Epithelial cell of proximal tubule (primary cell): ENCODE measurements around the gene GRIN3A. TPM values are rescaled to one million over a fixed set of nuclear protein-coding genes. Genes with fewer than 3 reads are reported as not detected.

Experiments used
- DNase-seq: peaks from one replicate; pipeline ENCODE4 v3.0.0-alpha.2; 2011; ENCODE audit warnings: low read depth
- H3K4me3 ChIP-seq: 2 replicates; pipeline ENCODE4 v1.5.1; 2011; ENCODE audit warnings: low read depth, mild to moderate bottlenecking, low read length
- total RNA-seq: library from RNA; depleted of rRNA; stranded (reverse); fragments of >200 nt; gene quantifications from 2 replicates; pipeline ENCODE4 v1.2.3, GENCODE V29; 2015
- TF ChIP-seq, protein P1 (sequence below): conservative IDR thresholded peaks from 2 replicates; pipeline ENCODE4 v1.5.1; 2012; ENCODE audit warnings: low read depth, mild to moderate bottlenecking, low read length

Gene GRIN3A
- total RNA-seq, 1 donor from 2014 or later: not detected

DNA sequence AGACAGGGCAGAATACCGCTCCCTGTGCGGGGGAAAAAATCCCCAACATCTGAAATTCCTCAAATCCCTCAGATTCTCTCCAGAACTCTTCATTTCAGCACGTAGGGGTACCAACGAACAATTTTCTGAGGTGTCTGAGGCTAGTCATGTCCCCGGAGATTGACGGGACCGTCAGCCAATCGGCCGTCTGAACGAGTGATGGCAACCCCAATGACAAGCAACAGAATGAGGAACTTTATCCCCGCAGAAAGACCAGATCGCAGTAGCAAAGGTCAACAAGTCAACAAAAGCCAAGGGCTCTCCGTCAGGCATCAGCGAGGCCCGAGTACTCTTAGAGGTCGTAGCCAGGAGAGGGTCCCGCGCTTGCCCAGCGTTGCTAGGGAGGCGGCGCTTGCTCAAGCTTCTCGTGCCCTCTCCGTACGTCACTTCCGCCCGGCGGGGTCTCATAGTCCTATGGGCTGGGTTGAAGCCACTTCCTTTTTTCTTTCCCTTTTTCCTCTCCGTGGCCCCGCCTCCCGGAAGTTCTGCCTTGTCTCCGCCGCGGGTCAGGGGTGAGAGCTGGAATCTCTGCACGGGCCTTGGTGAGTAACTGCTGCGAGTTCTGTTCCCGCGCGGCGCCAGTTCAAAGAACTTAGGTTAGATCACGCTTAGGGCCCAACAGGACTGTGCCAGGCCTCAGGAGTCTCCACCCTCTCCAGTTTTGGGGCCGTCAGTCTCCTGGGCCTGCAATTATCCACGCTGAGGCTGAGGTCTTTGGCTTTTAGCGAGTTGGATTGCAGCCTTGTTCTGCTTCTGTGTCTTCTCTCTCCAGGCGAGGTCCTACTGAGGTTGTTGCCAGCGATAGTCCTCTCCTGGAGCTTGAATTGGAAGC is 204.9 kb downstream of the GRIN3A start, which contains the start of gene RNF20:
RNF20 (plus strand) TSS at position 520 of the 871 bp plus-strand sequence. CDS start 1,571 bp downstream, outside the sequence.
- peak; percentile 92 for DNase-seq
- H3K4me3 ChIP-seq: peak within 1 kb of the TSS; percentile 79
- TF ChIP-seq, protein P1, sequence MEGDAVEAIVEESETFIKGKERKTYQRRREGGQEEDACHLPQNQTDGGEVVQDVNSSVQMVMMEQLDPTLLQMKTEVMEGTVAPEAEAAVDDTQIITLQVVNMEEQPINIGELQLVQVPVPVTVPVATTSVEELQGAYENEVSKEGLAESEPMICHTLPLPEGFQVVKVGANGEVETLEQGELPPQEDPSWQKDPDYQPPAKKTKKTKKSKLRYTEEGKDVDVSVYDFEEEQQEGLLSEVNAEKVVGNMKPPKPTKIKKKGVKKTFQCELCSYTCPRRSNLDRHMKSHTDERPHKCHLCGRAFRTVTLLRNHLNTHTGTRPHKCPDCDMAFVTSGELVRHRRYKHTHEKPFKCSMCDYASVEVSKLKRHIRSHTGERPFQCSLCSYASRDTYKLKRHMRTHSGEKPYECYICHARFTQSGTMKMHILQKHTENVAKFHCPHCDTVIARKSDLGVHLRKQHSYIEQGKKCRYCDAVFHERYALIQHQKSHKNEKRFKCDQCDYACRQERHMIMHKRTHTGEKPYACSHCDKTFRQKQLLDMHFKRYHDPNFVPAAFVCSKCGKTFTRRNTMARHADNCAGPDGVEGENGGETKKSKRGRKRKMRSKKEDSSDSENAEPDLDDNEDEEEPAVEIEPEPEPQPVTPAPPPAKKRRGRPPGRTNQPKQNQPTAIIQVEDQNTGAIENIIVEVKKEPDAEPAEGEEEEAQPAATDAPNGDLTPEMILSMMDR: no peak

DNA sequence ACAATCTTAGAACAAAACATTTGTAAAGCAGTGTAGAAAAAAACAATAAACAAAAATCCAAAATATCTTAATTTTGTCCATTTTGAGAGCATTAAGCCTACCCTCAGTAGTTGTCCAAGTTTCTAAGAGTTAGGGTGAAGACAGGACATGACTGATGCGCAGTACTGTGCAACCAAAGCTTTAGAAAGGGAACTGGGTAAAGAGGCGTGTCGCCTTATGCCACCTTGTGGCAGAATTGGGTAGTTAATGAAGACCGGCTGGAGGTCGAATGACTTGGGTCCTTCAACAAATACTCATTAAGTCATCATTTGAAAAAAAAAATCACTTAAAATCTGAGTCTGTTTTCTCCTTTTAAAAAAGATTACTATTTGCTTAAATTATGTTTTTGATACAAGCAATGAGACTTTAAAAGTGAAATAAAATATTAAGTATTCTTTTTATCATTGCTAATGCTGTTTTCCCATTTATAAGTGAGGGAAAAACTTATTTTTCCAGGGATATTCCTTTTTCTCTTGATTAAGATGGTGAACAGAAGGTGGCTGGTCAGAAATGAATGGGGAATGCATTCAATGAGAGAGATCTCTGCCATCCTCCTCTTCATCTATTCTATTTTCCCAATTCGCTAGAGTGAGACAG is 208.3 kb downstream of the GRIN3A start:
- no peak overlapping the region for H3K4me3 ChIP-seq
- TF ChIP-seq, protein P1: peak; percentile 87

GRCh38 chr9:101528015-101528414 is 210.4 kb downstream of the GRIN3A start:
- H3K4me3 ChIP-seq: no peak overlapping the region
- TF ChIP-seq, protein P1: no peak
- DNase-seq: no peak

More for the DNA sequence above, 208.3 kb downstream of the GRIN3A start:
- peak; percentile 29 for DNase-seq

- no peak for DNase-seq
- TF ChIP-seq, protein P1: no peak
- H3K4me3 ChIP-seq: no peak overlapping the region
These were observed 211.4 kb downstream of the GRIN3A start for GRCh38 chr9:101527066-101527465.

- no peak for DNase-seq
- no peak overlapping the region for H3K4me3 ChIP-seq
- TF ChIP-seq, protein P1: no peak
These were observed 214.1 kb downstream of the GRIN3A start for GRCh38 chr9:101524371-101524770.

Other genes with a start within 250 kb of the GRIN3A start
- 17.3 and 23.1 TPM in 2 replicates for gene RNF20, start 204.8 kb downstream of the GRIN3A start, total RNA-seq
- gene PPP3R2, start 143.7 kb downstream of the GRIN3A start, total RNA-seq: not detected in 2 replicates